ENCODE data around the gene TTBK2.

DNA sequence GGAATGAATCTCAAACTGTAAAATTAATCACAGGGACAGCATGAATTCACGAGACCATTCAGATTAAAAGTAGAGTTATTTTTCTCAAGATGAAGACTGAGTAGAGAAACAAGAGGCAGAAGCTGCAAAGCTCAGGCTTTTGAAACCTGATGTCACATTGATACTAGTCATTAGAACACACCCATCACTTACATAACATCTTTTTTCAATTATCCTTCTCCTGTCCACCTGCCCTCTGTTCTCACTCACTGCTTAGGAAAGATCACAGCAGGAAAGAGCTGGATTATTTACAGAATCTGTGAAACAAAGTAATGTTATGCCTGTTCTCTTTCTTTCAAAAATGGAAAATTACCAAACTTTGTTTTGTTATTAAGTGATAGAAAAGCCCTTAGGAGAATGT lies 111.7 kb downstream of the TTBK2 start:
- TF ChIP-seq CTCF (IDR thresholded peaks at IDR 0.05; ENCODE audit: insufficient read depth, low read length): no peak
- no peak for TF ChIP-seq GABPA (IDR thresholded peaks at IDR 0.05; ENCODE audit: low read depth)
- TF ChIP-seq, protein P1, sequence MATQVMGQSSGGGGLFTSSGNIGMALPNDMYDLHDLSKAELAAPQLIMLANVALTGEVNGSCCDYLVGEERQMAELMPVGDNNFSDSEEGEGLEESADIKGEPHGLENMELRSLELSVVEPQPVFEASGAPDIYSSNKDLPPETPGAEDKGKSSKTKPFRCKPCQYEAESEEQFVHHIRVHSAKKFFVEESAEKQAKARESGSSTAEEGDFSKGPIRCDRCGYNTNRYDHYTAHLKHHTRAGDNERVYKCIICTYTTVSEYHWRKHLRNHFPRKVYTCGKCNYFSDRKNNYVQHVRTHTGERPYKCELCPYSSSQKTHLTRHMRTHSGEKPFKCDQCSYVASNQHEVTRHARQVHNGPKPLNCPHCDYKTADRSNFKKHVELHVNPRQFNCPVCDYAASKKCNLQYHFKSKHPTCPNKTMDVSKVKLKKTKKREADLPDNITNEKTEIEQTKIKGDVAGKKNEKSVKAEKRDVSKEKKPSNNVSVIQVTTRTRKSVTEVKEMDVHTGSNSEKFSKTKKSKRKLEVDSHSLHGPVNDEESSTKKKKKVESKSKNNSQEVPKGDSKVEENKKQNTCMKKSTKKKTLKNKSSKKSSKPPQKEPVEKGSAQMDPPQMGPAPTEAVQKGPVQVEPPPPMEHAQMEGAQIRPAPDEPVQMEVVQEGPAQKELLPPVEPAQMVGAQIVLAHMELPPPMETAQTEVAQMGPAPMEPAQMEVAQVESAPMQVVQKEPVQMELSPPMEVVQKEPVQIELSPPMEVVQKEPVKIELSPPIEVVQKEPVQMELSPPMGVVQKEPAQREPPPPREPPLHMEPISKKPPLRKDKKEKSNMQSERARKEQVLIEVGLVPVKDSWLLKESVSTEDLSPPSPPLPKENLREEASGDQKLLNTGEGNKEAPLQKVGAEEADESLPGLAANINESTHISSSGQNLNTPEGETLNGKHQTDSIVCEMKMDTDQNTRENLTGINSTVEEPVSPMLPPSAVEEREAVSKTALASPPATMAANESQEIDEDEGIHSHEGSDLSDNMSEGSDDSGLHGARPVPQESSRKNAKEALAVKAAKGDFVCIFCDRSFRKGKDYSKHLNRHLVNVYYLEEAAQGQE (IDR thresholded peaks at IDR 0.05; ENCODE audit: insufficient replicate concordance, low read depth): no peak
- no peak for TF ChIP-seq POLR2AphosphoS5 (IDR thresholded peaks at IDR 0.05; ENCODE audit: low read depth)
